GM12873 (cell line): ENCODE data around the gene PRKG1.

ENCODE experiments used
- TF ChIP-seq, protein P1 (sequence below): IDR thresholded peaks from 2 replicates; pipeline ENCODE4 v1.5.1; 2012; ENCODE audit warnings: low read depth, mild to moderate bottlenecking, moderate library complexity, low read length, control low read depth; ENCODE audit not compliant: insufficient read depth; ENCODE audit errors: missing control alignments

PRKG1 gene

GRCh38 chr10:51907361-51907760 is 833.1 kb downstream of the PRKG1 start:
- TF ChIP-seq, protein P1, sequence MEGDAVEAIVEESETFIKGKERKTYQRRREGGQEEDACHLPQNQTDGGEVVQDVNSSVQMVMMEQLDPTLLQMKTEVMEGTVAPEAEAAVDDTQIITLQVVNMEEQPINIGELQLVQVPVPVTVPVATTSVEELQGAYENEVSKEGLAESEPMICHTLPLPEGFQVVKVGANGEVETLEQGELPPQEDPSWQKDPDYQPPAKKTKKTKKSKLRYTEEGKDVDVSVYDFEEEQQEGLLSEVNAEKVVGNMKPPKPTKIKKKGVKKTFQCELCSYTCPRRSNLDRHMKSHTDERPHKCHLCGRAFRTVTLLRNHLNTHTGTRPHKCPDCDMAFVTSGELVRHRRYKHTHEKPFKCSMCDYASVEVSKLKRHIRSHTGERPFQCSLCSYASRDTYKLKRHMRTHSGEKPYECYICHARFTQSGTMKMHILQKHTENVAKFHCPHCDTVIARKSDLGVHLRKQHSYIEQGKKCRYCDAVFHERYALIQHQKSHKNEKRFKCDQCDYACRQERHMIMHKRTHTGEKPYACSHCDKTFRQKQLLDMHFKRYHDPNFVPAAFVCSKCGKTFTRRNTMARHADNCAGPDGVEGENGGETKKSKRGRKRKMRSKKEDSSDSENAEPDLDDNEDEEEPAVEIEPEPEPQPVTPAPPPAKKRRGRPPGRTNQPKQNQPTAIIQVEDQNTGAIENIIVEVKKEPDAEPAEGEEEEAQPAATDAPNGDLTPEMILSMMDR = no peak

- TF ChIP-seq, protein P1 = no peak
Measured at GRCh38 chr10:51910189-51910588, 835.9 kb downstream of the PRKG1 start.

DNA sequence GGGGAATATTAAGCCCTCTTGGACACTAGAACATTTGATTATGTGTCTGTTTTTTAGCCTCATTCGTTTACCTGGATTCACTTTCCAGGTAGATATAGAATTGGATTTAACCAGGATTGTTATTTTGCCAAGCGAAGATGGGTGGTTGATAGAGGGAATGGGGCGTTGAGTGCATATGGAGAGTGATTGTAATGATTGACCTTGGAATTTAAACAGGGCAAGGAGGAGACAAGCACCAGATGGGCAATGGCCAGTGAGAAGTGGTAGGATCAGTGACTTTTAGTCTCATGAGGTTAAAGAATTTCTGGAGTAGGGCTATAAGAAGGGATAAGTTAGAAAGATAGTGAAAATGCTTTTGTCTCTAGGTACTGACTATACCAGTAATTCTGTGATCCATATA is 836.3 kb downstream of the PRKG1 start:
- TF ChIP-seq, protein P1 = no peak

DNA sequence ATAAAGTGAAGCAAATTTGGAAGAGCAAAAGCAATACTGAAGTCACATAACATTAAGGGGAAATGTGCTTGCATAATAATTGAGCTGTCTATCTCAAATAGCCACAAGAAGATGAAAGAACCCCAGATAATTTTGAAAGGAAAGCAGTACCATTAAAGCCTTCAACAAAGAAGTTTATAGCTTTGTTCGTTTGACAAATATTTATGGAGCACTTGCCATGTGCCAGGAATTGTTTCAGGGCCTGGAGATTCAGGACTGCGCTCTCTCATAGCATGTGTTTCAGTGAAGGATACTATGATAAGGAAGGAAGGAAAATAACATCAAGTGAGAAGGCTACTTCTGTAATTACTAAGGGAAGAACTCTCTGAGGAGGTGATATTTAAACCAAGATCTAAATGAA is 837.4 kb downstream of the PRKG1 start:
- TF ChIP-seq, protein P1 = no peak

- TF ChIP-seq, protein P1 = no peak
Measured at GRCh38 chr10:51915031-51915542, 840.8 kb downstream of the PRKG1 start.

DNA sequence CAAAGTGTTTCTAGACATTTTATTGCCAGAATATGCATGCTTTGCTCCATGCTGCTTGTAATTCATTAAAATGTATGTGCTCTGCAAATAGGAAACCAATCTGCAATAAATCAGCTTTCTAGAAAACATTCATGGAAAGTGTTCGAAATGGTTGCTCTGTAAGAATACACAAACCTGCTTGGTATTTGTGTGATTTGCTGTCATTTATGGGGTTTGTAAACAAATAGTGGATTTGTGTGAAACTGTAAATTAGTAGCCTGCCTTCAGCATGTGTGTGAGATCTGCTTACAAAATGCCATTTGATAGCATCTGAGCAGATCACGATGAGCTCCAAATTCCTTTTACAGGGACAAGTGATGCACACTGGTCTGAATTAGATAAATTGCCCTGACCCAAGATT is 844.2 kb downstream of the PRKG1 start:
- TF ChIP-seq, protein P1 = no peak

DNA sequence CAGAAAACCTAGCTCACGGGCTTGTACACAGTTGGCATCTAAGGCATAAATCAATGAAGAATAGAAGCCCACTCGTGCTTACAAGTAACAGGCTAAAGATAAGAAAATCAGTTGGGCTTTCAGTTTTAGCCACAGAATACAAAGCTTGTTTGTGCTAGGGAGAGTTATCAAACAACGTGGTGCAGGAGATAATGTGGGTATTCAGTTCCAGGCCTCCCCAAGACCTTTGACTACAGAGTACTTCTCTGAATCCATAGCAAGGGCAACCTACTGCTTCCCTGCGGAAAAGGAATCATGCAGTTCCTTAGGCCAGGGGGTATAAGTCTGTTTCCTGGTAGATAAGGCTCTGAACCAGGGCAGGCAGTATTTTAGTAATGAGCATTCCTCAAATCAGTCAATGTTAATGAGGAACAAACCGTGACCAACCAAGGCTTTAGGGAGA is 844.6 kb downstream of the PRKG1 start:
- TF ChIP-seq, protein P1 = no peak
